DLD1 (cell line): Measurements from ENCODE around the gene GRIK4.

Experiments used
- in situ Hi-C: cut with HindIII; loops from 2 replicates; pipeline ENCODE4 v1.10.0; 2017; ENCODE audit warnings: low sequenced_read_pairs

The GRIK4 gene

GRCh38 chr11:120896687-120897086 is 385.1 kb downstream of the GRIK4 start:
- in situ Hi-C loops: no loop called here

- in situ Hi-C loops: no loop called here
Observed at GRCh38 chr11:120898568-120898967, 387.0 kb downstream of the GRIK4 start.

GRCh38 chr11:120899720-120900119 is 388.2 kb downstream of the GRIK4 start:
- in situ Hi-C loops: no loop called here

GRCh38 chr11:120900643-120901042 is 389.1 kb downstream of the GRIK4 start:
- in situ Hi-C loops: no loop called here

GRCh38 chr11:120903686-120904085 is 392.1 kb downstream of the GRIK4 start:
- in situ Hi-C loops: no loop called here

GRCh38 chr11:120904116-120904515 is 392.6 kb downstream of the GRIK4 start:
- in situ Hi-C loops: no loop called here

GRCh38 chr11:120906766-120907165 is 395.2 kb downstream of the GRIK4 start:
- in situ Hi-C loops: no loop called here

- in situ Hi-C loops: no loop called here
Observed at GRCh38 chr11:120907971-120908370, 396.4 kb downstream of the GRIK4 start.

- in situ Hi-C loops: no loop called here
Observed at GRCh38 chr11:120908461-120909181, 397.1 kb downstream of the GRIK4 start.

- in situ Hi-C loops: no loop called here
Observed at GRCh38 chr11:120909676-120910416, 398.3 kb downstream of the GRIK4 start.

- in situ Hi-C loops: no loop called here
Observed at GRCh38 chr11:120911943-120912342, 400.4 kb downstream of the GRIK4 start.

- in situ Hi-C loops: no loop called here
Observed at GRCh38 chr11:120912504-120912903, 401.0 kb downstream of the GRIK4 start.

- in situ Hi-C loops: no loop called here
Observed at GRCh38 chr11:120912915-120913314, 401.4 kb downstream of the GRIK4 start.

GRCh38 chr11:120914021-120914420 is 402.5 kb downstream of the GRIK4 start:
- in situ Hi-C loops: no loop called here

GRCh38 chr11:120914601-120915000 is 403.1 kb downstream of the GRIK4 start:
- in situ Hi-C loops: no loop called here

GRCh38 chr11:120917559-120918239 is 406.2 kb downstream of the GRIK4 start:
- in situ Hi-C loops: no loop called here

GRCh38 chr11:120918257-120918656 is 406.7 kb downstream of the GRIK4 start:
- in situ Hi-C loops: no loop called here

- in situ Hi-C loops: no loop called here
Observed at GRCh38 chr11:120919045-120919444, 407.5 kb downstream of the GRIK4 start.

GRCh38 chr11:120919566-120919965 is 408.0 kb downstream of the GRIK4 start:
- in situ Hi-C loops: no loop called here

- in situ Hi-C loops: no loop called here
Observed at GRCh38 chr11:120923866-120924508, 412.4 kb downstream of the GRIK4 start.

GRCh38 chr11:120925944-120926343 is 414.4 kb downstream of the GRIK4 start:
- in situ Hi-C loops: no loop called here
